AG09309 (cell line): ENCODE results near the gene NDEL1.

ENCODE experiments used
- DNase-seq: peaks from one replicate; pipeline ENCODE4 v3.0.0-alpha.2; 2010; ENCODE audit warnings: low read depth
- H3K4me3 ChIP-seq: 2 replicates; pipeline ENCODE4 v1.5.1; 2011; ENCODE audit warnings: mild to moderate bottlenecking, low read depth, low read length, moderate library complexity; ENCODE audit not compliant: control insufficient read depth
- CTCF ChIP-seq: IDR thresholded peaks from 2 replicates; pipeline ENCODE4 v1.5.1; 2011; ENCODE audit warnings: mild to moderate bottlenecking, low read depth, low read length, inconsistent platforms; ENCODE audit not compliant: insufficient read depth, control insufficient read depth; ENCODE audit errors: missing control alignments

NDEL1 gene

GRCh38 chr17:8488491-8488890, 52.8 kb downstream of the NDEL1 start:
- TF ChIP-seq CTCF = no peak
- no peak for DNase-seq
- H3K4me3 ChIP-seq = no peak overlapping the region

- H3K4me3 ChIP-seq = no peak overlapping the region
- peak; percentile 88 for DNase-seq
- no peak for TF ChIP-seq CTCF
These were observed 53.2 kb downstream of the NDEL1 start for GRCh38 chr17:8488901-8489300.

GRCh38 chr17:8489841-8490240, 54.2 kb downstream of the NDEL1 start:
- no peak for DNase-seq
- H3K4me3 ChIP-seq = no peak overlapping the region
- TF ChIP-seq CTCF = no peak

GRCh38 chr17:8490256-8491023, 54.8 kb downstream of the NDEL1 start:
- no peak for DNase-seq

GRCh38 chr17:8492121-8492520, 56.4 kb downstream of the NDEL1 start:
- H3K4me3 ChIP-seq = no peak overlapping the region
- DNase-seq = no peak
- TF ChIP-seq CTCF = no peak

More at GRCh38 chr17:8490256-8491023, 54.8 kb downstream of the NDEL1 start:
- TF ChIP-seq CTCF = no peak
- no peak overlapping the region for H3K4me3 ChIP-seq

GRCh38 chr17:8494021-8494420, 58.3 kb downstream of the NDEL1 start:
- no peak for DNase-seq
- H3K4me3 ChIP-seq = no peak overlapping the region
- TF ChIP-seq CTCF = no peak
